Measurements from ENCODE around the gene TRIM13. TPM values are rescaled to one million over a fixed set of nuclear protein-coding genes. Genes with fewer than 3 reads are reported as not detected.

TRIM13 gene
- polyA plus RNA-seq, 1 donor from 2014 or later: 52.8 TPM

- Histone ChIP-seq H3K9me2 (ENCODE audit: insufficient read depth, low read length) (no peaks in the 10 kb centered on the region), H3K79me2 (replicated peaks; ENCODE audit: insufficient read depth, low read length) (no peaks in the 10 kb centered on the region), H3K9ac (ENCODE audit: low read length) (no peak overlapping the region), H3F3A (ENCODE audit: insufficient read depth, low read length, poor library complexity, severe bottlenecking) (no peaks in the 10 kb centered on the region), H3K4me2 (ENCODE audit: low read length) (no peak overlapping the region), H3K27me3 (ENCODE audit: insufficient read depth, low read depth, low read length) (no peaks in the 10 kb centered on the region), H3K27ac (ENCODE audit: low read length) (no peak overlapping the region), H3K36me3 (ENCODE audit: insufficient read depth, low read length) (no peaks in the 10 kb centered on the region), H3K4me3 (ENCODE audit: low read length) (no peak overlapping the region), H3K9me3 (ENCODE audit: low read length) (no peaks in the 10 kb centered on the region), H4K20me1 (ENCODE audit: insufficient read depth) (no peaks in the 10 kb centered on the region), H2AFZ (ENCODE audit: low read depth, low read length) (no peak overlapping the region)
- TF ChIP-seq RAD21 (conservative IDR thresholded peaks at IDR 0.05) (no peak), MXI1 (conservative IDR thresholded peaks at IDR 0.05; ENCODE audit: poor library complexity, severe bottlenecking) (no peak), CTCF (IDR thresholded peaks at IDR 0.05; ENCODE audit: poor library complexity, severe bottlenecking) (no peak), EZH2 (IDR thresholded peaks at IDR 0.05; ENCODE audit: borderline replicate concordance, insufficient read depth, low read length, poor library complexity, severe bottlenecking) (no peak), REST (IDR thresholded peaks at IDR 0.05; ENCODE audit: borderline replicate concordance) (no peak), SMC3 (conservative IDR thresholded peaks at IDR 0.05; ENCODE audit: poor library complexity) (no peak)
These were observed 38.5 kb upstream of the TRIM13 start for GRCh38 chr13:49958321-49958720.

- no peaks in the 10 kb centered on the region for H3K9me3 ChIP-seq (ENCODE audit: low read length)
- no peaks in the 10 kb centered on the region for H3F3A ChIP-seq (ENCODE audit: insufficient read depth, low read length, poor library complexity, severe bottlenecking)
- no peak overlapping the region for H3K9ac ChIP-seq (ENCODE audit: low read length)
- H3K36me3 ChIP-seq (ENCODE audit: insufficient read depth, low read length): no peaks in the 10 kb centered on the region
- H4K20me1 ChIP-seq (ENCODE audit: insufficient read depth): no peaks in the 10 kb centered on the region
- no peaks in the 10 kb centered on the region for H3K9me2 ChIP-seq (ENCODE audit: insufficient read depth, low read length)
- H3K79me2 ChIP-seq (replicated peaks; ENCODE audit: insufficient read depth, low read length): no peaks in the 10 kb centered on the region
- H3K4me2 ChIP-seq (ENCODE audit: low read length): no peak overlapping the region
- no peak overlapping the region for H3K27ac ChIP-seq (ENCODE audit: low read length)
- H2AFZ ChIP-seq (ENCODE audit: low read depth, low read length): no peak overlapping the region
- no peak overlapping the region for H3K4me3 ChIP-seq (ENCODE audit: low read length)
- TF ChIP-seq SMC3 (conservative IDR thresholded peaks at IDR 0.05; ENCODE audit: poor library complexity): no peak
- no peak for TF ChIP-seq EZH2 (IDR thresholded peaks at IDR 0.05; ENCODE audit: borderline replicate concordance, insufficient read depth, low read length, poor library complexity, severe bottlenecking)
- no peak for TF ChIP-seq REST (IDR thresholded peaks at IDR 0.05; ENCODE audit: borderline replicate concordance)
- no peak for TF ChIP-seq MXI1 (conservative IDR thresholded peaks at IDR 0.05; ENCODE audit: poor library complexity, severe bottlenecking)
- no peak for TF ChIP-seq RAD21 (conservative IDR thresholded peaks at IDR 0.05)
- no peak for TF ChIP-seq CTCF (IDR thresholded peaks at IDR 0.05; ENCODE audit: poor library complexity, severe bottlenecking)
- TF ChIP-seq EP300 (conservative IDR thresholded peaks at IDR 0.05; ENCODE audit: poor library complexity, severe bottlenecking): no peak
- TF ChIP-seq TAF1 (IDR thresholded peaks at IDR 0.05; ENCODE audit: low read depth): no peak
- no peak for TF ChIP-seq POLR2AphosphoS5 (IDR thresholded peaks at IDR 0.05)
- H3K27me3 ChIP-seq (ENCODE audit: insufficient read depth, low read depth, low read length): no peaks in the 10 kb centered on the region
These were observed 29.4 kb upstream of the TRIM13 start for GRCh38 chr13:49967456-49967855.
